WTC11 (cell line): ENCODE measurements around the gene PSD. TPM values are rescaled to one million over a fixed set of nuclear protein-coding genes. Genes with fewer than 3 reads are reported as not detected.

Source experiments
- ATAC-seq: fragments of 200-7000 bp; cut with Tn5 transposase; 2 replicates; pipeline ENCODE4 v1.10.0; 2021; ENCODE audit warnings: mild to moderate bottlenecking, moderate library complexity
- CTCF ChIA-PET: fragments of 300-600 bp; sonication (Branson Sonifier 250); formaldehyde crosslinking; loops from one replicate; lab custom pipeline; 2021; ENCODE audit warnings: antibody characterized with exemption; lab: Charles Lee
- POLR2A ChIA-PET: fragments of 350-600 bp; sonication (Branson Sonifier 250); formaldehyde crosslinking; loops from one replicate; lab custom pipeline; 2021; ENCODE audit warnings: antibody characterized with exemption; lab: Charles Lee
- DNase-seq: peaks from one replicate; pipeline ENCODE4 v3.0.0; 2021; ENCODE audit warnings: low spot score
- H3K27ac Mint-ChIP-seq: 2 replicates; pipeline ENCODE4 v1.8.0; 2021; ENCODE audit warnings: mixed read lengths
- H3K27me3 Mint-ChIP-seq: 2 replicates; pipeline ENCODE4 v1.8.0; 2021; ENCODE audit warnings: low read depth, mild to moderate bottlenecking, moderate library complexity, mixed read lengths
- H3K36me3 Mint-ChIP-seq: 2 replicates; pipeline ENCODE4 v1.8.0; 2021; ENCODE audit warnings: mixed read lengths
- H3K4me1 Mint-ChIP-seq: 2 replicates; pipeline ENCODE4 v1.8.0; 2022; ENCODE audit warnings: mixed read lengths
- H3K4me3 Mint-ChIP-seq: 2 replicates; pipeline ENCODE4 v1.8.0; 2021; ENCODE audit warnings: mild to moderate bottlenecking, moderate library complexity, mixed read lengths
- H3K9me3 Mint-ChIP-seq: 2 replicates; pipeline ENCODE4 v1.8.0; 2021; ENCODE audit warnings: mixed read lengths
- AR ChIP-seq: fragments of 250-450 bp; sonication (Bioruptor Pico); IDR thresholded peaks from 2 replicates; pipeline ENCODE4 v1.9.0; 2021; ENCODE audit warnings: mild to moderate bottlenecking
- ATF2 ChIP-seq: sonication (generic); formaldehyde crosslinking; IDR thresholded peaks from 2 replicates; pipeline ENCODE4 v1.8.1; 2022; ENCODE audit warnings: low read depth, missing genetic modification reagents, borderline replicate concordance
- CDX4 ChIP-seq: fragments of 250-450 bp; sonication (Bioruptor Pico); IDR thresholded peaks from 2 replicates; pipeline ENCODE4 v1.9.0; 2021; ENCODE audit warnings: moderate library complexity, mild to moderate bottlenecking, inconsistent platforms, borderline replicate concordance
- CREB1 ChIP-seq: sonication (generic); formaldehyde crosslinking; IDR thresholded peaks from 2 replicates; pipeline ENCODE4 v1.8.0; 2023; ENCODE audit warnings: mild to moderate bottlenecking, missing genetic modification reagents
- E2F4 ChIP-seq: sonication (generic); formaldehyde crosslinking; IDR thresholded peaks from 2 replicates; pipeline ENCODE4 v1.8.1; 2022; ENCODE audit warnings: low read depth, mild to moderate bottlenecking, moderate library complexity, missing genetic modification reagents, borderline replicate concordance
- E2F5 ChIP-seq: sonication (generic); formaldehyde crosslinking; IDR thresholded peaks from 2 replicates; pipeline ENCODE4 v1.8.1; 2022; ENCODE audit warnings: mild to moderate bottlenecking, moderate library complexity, missing genetic modification reagents
- ELF4 ChIP-seq: sonication (generic); formaldehyde crosslinking; IDR thresholded peaks from 2 replicates; pipeline ENCODE4 v1.8.1; 2022; ENCODE audit warnings: low read depth, mild to moderate bottlenecking, moderate library complexity, missing genetic modification reagents
- ERG ChIP-seq: fragments of 250-450 bp; sonication (Bioruptor Pico); IDR thresholded peaks from 2 replicates; pipeline ENCODE4 v1.8.0; 2021; ENCODE audit warnings: mild to moderate bottlenecking
- ETV6 ChIP-seq: sonication (generic); formaldehyde crosslinking; IDR thresholded peaks from 2 replicates; pipeline ENCODE4 v1.8.1; 2022; ENCODE audit warnings: mild to moderate bottlenecking, missing genetic modification reagents
- FOXK1 ChIP-seq: sonication (generic); formaldehyde crosslinking; IDR thresholded peaks from 2 replicates; pipeline ENCODE4 v1.8.0; 2022; ENCODE audit warnings: mild to moderate bottlenecking, moderate library complexity, missing genetic modification reagents
- GABPB1 ChIP-seq: sonication (generic); formaldehyde crosslinking; IDR thresholded peaks from 2 replicates; pipeline ENCODE4 v1.8.1; 2023; ENCODE audit warnings: mild to moderate bottlenecking, missing genetic modification reagents
- IRF2 ChIP-seq: sonication (generic); formaldehyde crosslinking; IDR thresholded peaks from 2 replicates; pipeline ENCODE4 v1.8.0; 2022; ENCODE audit warnings: low read depth, missing genetic modification reagents, borderline replicate concordance
- MLX ChIP-seq: sonication (generic); formaldehyde crosslinking; IDR thresholded peaks from 2 replicates; pipeline ENCODE4 v1.8.1; 2023; ENCODE audit warnings: mild to moderate bottlenecking, missing genetic modification reagents, moderate library complexity
- NR2C2 ChIP-seq: sonication (generic); formaldehyde crosslinking; IDR thresholded peaks from 2 replicates; pipeline ENCODE4 v1.8.0; 2022; ENCODE audit warnings: mild to moderate bottlenecking, missing genetic modification reagents
- SMAD4 ChIP-seq: sonication (generic); formaldehyde crosslinking; IDR thresholded peaks from 2 replicates; pipeline ENCODE4 v1.8.0; 2022; ENCODE audit warnings: mild to moderate bottlenecking, missing genetic modification reagents
- TCF7 ChIP-seq: sonication (generic); formaldehyde crosslinking; IDR thresholded peaks from 2 replicates; pipeline ENCODE4 v1.8.0; 2022; ENCODE audit warnings: mild to moderate bottlenecking, low read depth, missing genetic modification reagents, moderate library complexity
- ZNF219 ChIP-seq: sonication (generic); formaldehyde crosslinking; IDR thresholded peaks from 2 replicates; pipeline ENCODE4 v1.8.0; 2023; ENCODE audit warnings: missing genetic modification reagents, mild to moderate bottlenecking, borderline replicate concordance
- ZNF263 ChIP-seq: sonication (generic); formaldehyde crosslinking; IDR thresholded peaks from 2 replicates; pipeline ENCODE4 v1.8.1; 2022; ENCODE audit warnings: low read depth, mild to moderate bottlenecking, moderate library complexity, missing genetic modification reagents
- ZNF423 ChIP-seq: fragments of 250-450 bp; sonication (Bioruptor Pico); IDR thresholded peaks from 2 replicates; pipeline ENCODE4 v2.1.2; 2022; ENCODE audit warnings: mild to moderate bottlenecking, moderate library complexity
- ZNF512 ChIP-seq: sonication (generic); formaldehyde crosslinking; IDR thresholded peaks from 2 replicates; pipeline ENCODE4 v1.8.1; 2022; ENCODE audit warnings: missing genetic modification reagents, borderline replicate concordance
- total RNA-seq: library from RNA; stranded (reverse); gene quantifications from 3 replicates; pipeline ENCODE4 v1.2.3, GENCODE V29; 2021

The PSD gene
- total RNA-seq, 1 experiment from 2014 or later = 12.5 TPM

- no peak overlapping the region for H3K27ac Mint-ChIP-seq
- no peak overlapping the region for H3K4me3 Mint-ChIP-seq
- TF ChIP-seq ZNF423 (CRISPR knock-in tag) = no peak
- no peak for TF ChIP-seq ERG (CRISPR knock-in tag)
- TF ChIP-seq ZNF263 = no peak
- H3K36me3 Mint-ChIP-seq = no peaks in the 10 kb centered on the region
- H3K4me1 Mint-ChIP-seq = peaks cover 13% of the 10 kb centered on the region
- peaks cover 44% of the 10 kb centered on the region for H3K27me3 Mint-ChIP-seq
- no peaks in the 10 kb centered on the region for H3K9me3 Mint-ChIP-seq
- ATAC-seq (no peak), DNase-seq (no peak)
- ChIA-PET POLR2A (no interaction called here), CTCF (interaction anchor here (1.2 to 4.8 kb wide), 2 partner anchors 17 to 31 kb away, joined by 3 to 68 read pairs; partner anchors contain the start of gene FBXL15)
Measured at GRCh38 chr10:102405632-102406031, 13.0 kb downstream of the PSD start.

GRCh38 chr10:102405108-102405571, 13.4 kb downstream of the PSD start:
- peaks cover 44% of the 10 kb centered on the region for H3K27me3 Mint-ChIP-seq
- H3K27ac Mint-ChIP-seq = no peak overlapping the region
- no peaks in the 10 kb centered on the region for H3K9me3 Mint-ChIP-seq
- DNase-seq (no peak), ATAC-seq (no peak)
- H3K4me1 Mint-ChIP-seq = peaks cover 12% of the 10 kb centered on the region
- no peak overlapping the region for H3K4me3 Mint-ChIP-seq
- POLR2A ChIA-PET = no interaction called here
- TF ChIP-seq ELF4 (CRISPR knock-in tag) (no peak), GABPB1 (CRISPR knock-in tag) (no peak), IRF2 (CRISPR knock-in tag) (no peak), CDX4 (no peak), E2F4 (CRISPR knock-in tag) (no peak), SMAD4 (no peak), MLX (CRISPR knock-in tag) (no peak), FOXK1 (CRISPR knock-in tag) (no peak), ZNF219 (CRISPR knock-in tag) (no peak), CREB1 (no peak), NR2C2 (CRISPR knock-in tag) (no peak), TCF7 (CRISPR knock-in tag) (no peak), ETV6 (no peak)
- CTCF ChIA-PET = interaction anchor here (0.8 to 4.8 kb wide), 10 partner anchors 11 to 174 kb away, joined by 3 to 68 read pairs (median 13); partner anchors contain the start of genes C10orf95, CUEDC2, FBXL15 and NFKB2
- H3K36me3 Mint-ChIP-seq = no peaks in the 10 kb centered on the region

GRCh38 chr10:102404361-102405107, 14.1 kb downstream of the PSD start:
- no peak for ATAC-seq
- no peak for DNase-seq
- POLR2A ChIA-PET = interaction anchor here (1.2 kb wide), 1 partner anchor 57 kb away, joined by 3 read pairs; no protein-coding TSS in a partner anchor
- CTCF ChIA-PET = interaction anchor here (0.8 to 4.8 kb wide), 23 partner anchors 9 to 298 kb away, joined by 3 to 68 read pairs (median 9); partner anchors contain the start of genes ACTR1A, C10orf95, CUEDC2 and FBXL15
- no peaks in the 10 kb centered on the region for H3K9me3 Mint-ChIP-seq
- peaks cover 9% of the 10 kb centered on the region for H3K4me1 Mint-ChIP-seq
- no peak overlapping the region for H3K27ac Mint-ChIP-seq
- no peak for TF ChIP-seq CREB1
- no peak for TF ChIP-seq ATF2 (CRISPR knock-in tag)
- TF ChIP-seq ZNF512 (CRISPR knock-in tag) = no peak
- TF ChIP-seq AR (CRISPR knock-in tag) = no peak
- TF ChIP-seq E2F5 (CRISPR knock-in tag) = no peak
- TF ChIP-seq, all 79 proteins: peak for 0
- Mint-ChIP-seq H3K4me3 (no peak overlapping the region), H3K36me3 (no peaks in the 10 kb centered on the region), H3K27me3 (peaks cover 43% of the 10 kb centered on the region)
